HG02970 (cell line): ENCODE data around the gene TMEM33.

ENCODE experiments used
- ATAC-seq: cut with Tn5 transposase; IDR thresholded peaks from one replicate; pipeline ENCODE4 v1.9.1; 2021; ENCODE audit warnings: mild to moderate bottlenecking, moderate library complexity, moderate number of reproducible peaks; ENCODE audit not compliant: unreplicated experiment, low FRiP score

The TMEM33 gene

GRCh38 chr4:41935652-41936021 lies 408 bp downstream of the TMEM33 start:
- ATAC-seq: no peak

- no peak for ATAC-seq
These were observed 3.9 kb downstream of the TMEM33 start for GRCh38 chr4:41939016-41939626.

GRCh38 chr4:41940834-41941233 lies 5.6 kb downstream of the TMEM33 start:
- ATAC-seq: no peak

GRCh38 chr4:41943506-41943905 lies 8.3 kb downstream of the TMEM33 start:
- ATAC-seq: no peak

- ATAC-seq: no peak
These were observed 8.9 kb downstream of the TMEM33 start for GRCh38 chr4:41944089-41944488.

GRCh38 chr4:41949531-41949930 lies 14.3 kb downstream of the TMEM33 start:
- no peak for ATAC-seq

- no peak for ATAC-seq
These were observed 22.4 kb downstream of the TMEM33 start for GRCh38 chr4:41957634-41958033.

- ATAC-seq: no peak
These were observed 27.9 kb downstream of the TMEM33 start for GRCh38 chr4:41963105-41963504.

GRCh38 chr4:41964401-41964800 lies 29.2 kb downstream of the TMEM33 start:
- ATAC-seq: no peak

- no peak for ATAC-seq
These were observed 32.2 kb downstream of the TMEM33 start for GRCh38 chr4:41967392-41967791.

GRCh38 chr4:41969671-41970070 lies 34.4 kb downstream of the TMEM33 start:
- ATAC-seq: no peak

GRCh38 chr4:41975341-41975740 lies 40.1 kb downstream of the TMEM33 start:
- no peak for ATAC-seq

- no peak for ATAC-seq
These were observed 41.7 kb downstream of the TMEM33 start for GRCh38 chr4:41976775-41977516.

GRCh38 chr4:41977709-41978108 lies 42.5 kb downstream of the TMEM33 start:
- no peak for ATAC-seq

- ATAC-seq: no peak
These were observed 46.2 kb downstream of the TMEM33 start, which contains the start of gene DCAF4L1 for GRCh38 chr4:41981456-41981855. Gene DCAF4L1 (plus strand): TSS chr4:41981756. CDS start chr4:41981793, 37 bp downstream.

GRCh38 chr4:41982716-41983115 lies 47.5 kb downstream of the TMEM33 start:
- ATAC-seq: no peak

- ATAC-seq: no peak
These were observed 49.9 kb downstream of the TMEM33 start for GRCh38 chr4:41985151-41985550.

- ATAC-seq: peak; percentile 26
These were observed 54.8 kb downstream of the TMEM33 start for GRCh38 chr4:41989994-41990364.

GRCh38 chr4:41990365-41991111 lies 55.3 kb downstream of the TMEM33 start, which contains the start of gene SLC30A9:
Gene SLC30A9 (plus strand): TSS chr4:41990530. CDS start chr4:41990652, 122 bp downstream.
- ATAC-seq: peak; percentile 97

- ATAC-seq: no peak
These were observed 56.9 kb downstream of the TMEM33 start for GRCh38 chr4:41991916-41992767.
